ENCODE data around the gene COLQ.

Gene COLQ

DNA sequence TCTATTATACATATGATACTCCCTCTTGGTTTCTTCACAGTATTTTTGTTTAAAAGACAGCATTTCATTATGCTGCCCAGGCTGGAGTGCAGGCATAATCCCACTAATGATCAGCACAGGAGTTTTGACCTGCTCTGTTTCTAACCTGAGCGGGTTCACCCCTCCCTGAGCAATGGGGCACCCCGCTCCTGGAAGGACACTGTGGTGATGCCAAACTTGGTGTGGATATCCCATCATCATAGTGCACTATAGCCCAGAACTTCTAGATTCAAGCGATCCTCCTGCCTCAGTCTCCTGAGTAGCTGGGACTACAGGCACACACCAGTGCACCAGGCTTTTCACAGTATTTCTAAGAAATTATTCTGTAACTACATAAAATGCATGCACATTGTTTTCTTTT is 14.9 kb downstream of the COLQ start:
- ChIA-PET POLR2A (no interaction called here), CTCF (no interaction called here)
- no peak overlapping the region for H3K4me3 ChIP-seq (ENCODE audit: low read depth, low read length)
- no peak for DNase-seq (ENCODE audit: low read depth, low spot score)
- TF ChIP-seq, protein P1, sequence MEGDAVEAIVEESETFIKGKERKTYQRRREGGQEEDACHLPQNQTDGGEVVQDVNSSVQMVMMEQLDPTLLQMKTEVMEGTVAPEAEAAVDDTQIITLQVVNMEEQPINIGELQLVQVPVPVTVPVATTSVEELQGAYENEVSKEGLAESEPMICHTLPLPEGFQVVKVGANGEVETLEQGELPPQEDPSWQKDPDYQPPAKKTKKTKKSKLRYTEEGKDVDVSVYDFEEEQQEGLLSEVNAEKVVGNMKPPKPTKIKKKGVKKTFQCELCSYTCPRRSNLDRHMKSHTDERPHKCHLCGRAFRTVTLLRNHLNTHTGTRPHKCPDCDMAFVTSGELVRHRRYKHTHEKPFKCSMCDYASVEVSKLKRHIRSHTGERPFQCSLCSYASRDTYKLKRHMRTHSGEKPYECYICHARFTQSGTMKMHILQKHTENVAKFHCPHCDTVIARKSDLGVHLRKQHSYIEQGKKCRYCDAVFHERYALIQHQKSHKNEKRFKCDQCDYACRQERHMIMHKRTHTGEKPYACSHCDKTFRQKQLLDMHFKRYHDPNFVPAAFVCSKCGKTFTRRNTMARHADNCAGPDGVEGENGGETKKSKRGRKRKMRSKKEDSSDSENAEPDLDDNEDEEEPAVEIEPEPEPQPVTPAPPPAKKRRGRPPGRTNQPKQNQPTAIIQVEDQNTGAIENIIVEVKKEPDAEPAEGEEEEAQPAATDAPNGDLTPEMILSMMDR (IDR thresholded peaks at IDR 0.05; ENCODE audit: insufficient read depth, low read length, missing control alignments): no peak

DNA sequence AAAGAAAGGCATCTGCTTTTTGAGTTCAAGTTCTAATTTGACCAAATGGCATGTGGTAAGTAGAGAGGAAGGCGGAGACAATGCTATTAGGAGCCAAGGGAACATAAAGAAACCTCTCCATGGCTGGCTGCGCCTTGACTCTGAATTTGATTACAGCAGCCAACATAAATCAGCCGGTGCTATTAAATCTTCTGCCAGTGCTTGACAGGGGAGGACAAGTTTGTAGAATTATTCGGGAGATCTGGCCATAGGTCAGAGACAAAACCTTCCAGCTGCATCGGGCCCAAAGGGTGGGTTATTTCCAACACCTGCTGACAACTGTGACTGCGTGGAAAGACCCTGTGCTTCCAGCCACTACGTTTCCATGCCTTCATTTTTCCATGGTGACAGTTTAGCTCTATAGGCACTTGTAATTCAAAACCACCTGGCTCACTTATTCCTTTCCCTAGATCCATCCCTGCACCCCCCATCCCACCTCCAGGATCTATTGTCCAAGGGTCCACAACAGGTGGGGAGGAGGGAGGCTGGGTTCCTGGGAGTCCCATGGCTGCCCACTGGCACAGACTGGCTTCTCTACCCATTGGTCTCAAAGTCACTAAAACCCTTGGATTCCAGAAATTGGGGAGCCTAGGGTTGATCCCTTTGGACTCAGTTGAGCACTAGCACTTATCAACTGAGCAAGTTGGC is 15.9 kb downstream of the COLQ start:
- TF ChIP-seq, protein P1 (IDR thresholded peaks at IDR 0.05; ENCODE audit: insufficient read depth, low read length, missing control alignments): no peak
- CTCF ChIA-PET: no interaction called here
- DNase-seq (ENCODE audit: low read depth, low spot score): no peak
- no peak overlapping the region for H3K4me3 ChIP-seq (ENCODE audit: low read depth, low read length)
- POLR2A ChIA-PET: no interaction called here

DNA sequence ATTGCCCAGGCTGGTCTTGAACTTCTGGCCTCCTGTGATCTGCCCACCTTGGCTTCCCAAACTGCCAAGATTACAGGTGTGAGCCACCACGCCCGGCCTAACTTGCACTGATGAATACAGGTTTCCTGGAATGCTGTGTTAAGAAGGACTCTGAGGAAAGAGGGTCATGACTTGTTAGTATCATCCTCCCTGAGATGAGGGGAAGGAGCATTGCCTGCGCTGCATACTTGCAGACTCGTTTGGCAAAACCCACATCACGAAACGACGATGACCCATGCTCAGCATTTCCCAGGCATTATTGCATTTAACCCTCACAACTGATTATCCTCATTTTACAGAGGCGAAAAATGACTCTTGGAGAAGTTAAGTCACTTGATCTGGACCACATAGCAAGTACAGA is 18.9 kb downstream of the COLQ start:
- no peak for DNase-seq (ENCODE audit: low read depth, low spot score)
- ChIA-PET POLR2A (no interaction called here), CTCF (no interaction called here)
- no peak overlapping the region for H3K4me3 ChIP-seq (ENCODE audit: low read depth, low read length)
- TF ChIP-seq, protein P1 (IDR thresholded peaks at IDR 0.05; ENCODE audit: insufficient read depth, low read length, missing control alignments): no peak

DNA sequence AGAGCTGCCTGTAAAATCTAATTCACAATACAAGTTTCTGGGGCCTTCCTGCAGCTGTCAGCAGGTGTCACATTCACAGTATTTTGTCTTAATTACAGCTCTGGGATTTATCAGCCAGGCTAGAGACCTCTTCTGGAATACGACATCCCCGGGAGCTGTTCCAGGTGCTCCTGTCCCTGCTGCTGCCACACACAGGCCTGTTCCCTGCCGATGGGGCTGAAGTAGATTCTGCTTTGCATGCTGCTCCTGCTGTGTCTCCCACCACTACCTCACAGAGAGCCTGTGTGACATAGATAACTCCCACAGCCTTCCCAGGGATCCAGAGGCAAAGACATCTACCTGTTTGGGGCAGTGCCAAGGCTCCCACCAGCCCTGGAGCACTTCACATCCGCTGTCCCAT is 20.4 kb downstream of the COLQ start:
- TF ChIP-seq, protein P1 (IDR thresholded peaks at IDR 0.05; ENCODE audit: insufficient read depth, low read length, missing control alignments): no peak
- no peak for DNase-seq (ENCODE audit: low read depth, low spot score)
- POLR2A ChIA-PET: no interaction called here
- CTCF ChIA-PET: interaction anchor here (1.0 to 1.5 kb wide), 2 partner anchors 73 to 301 kb away, joined by 3 read pairs; no protein-coding TSS in a partner anchor
- no peak overlapping the region for H3K4me3 ChIP-seq (ENCODE audit: low read depth, low read length)

DNA sequence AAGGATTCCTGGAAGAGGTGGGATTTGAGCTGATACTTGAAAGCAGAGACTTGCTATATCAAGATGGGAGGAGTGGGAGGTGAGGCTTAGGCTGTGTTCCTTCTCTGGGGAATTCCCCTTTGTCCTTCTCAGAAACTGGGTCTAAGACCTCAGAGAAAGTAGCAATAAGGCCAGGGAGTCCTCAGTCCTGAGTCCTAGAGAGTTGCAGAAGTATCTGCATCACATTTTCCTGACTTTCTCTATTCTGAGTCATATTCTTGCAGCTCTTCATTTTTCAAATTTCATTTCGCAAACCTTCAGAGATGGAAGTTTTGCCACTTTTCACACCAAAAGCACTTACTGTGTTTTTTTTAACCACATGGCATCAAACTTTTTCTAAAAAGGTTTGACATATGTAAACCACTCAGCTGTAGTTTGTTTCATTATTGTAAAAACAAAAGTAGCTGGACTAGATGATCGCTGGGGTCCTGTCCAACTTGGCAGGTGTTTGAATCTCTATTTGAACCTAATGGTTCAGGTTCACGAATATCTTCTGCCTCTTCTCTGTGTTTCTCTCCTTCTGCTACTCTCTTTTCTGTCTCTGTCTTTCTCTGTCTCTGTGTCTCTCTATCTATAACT is 21.3 kb downstream of the COLQ start:
- no peak overlapping the region for H3K4me3 ChIP-seq (ENCODE audit: low read depth, low read length)
- ChIA-PET CTCF (interaction anchor here (1.5 kb wide), 1 partner anchor 74 kb away, joined by 3 read pairs; no protein-coding TSS in a partner anchor), POLR2A (interaction anchor here (0.6 kb wide), 1 partner anchor 21 kb away, joined by 3 read pairs; the partner anchor contains the start of gene COLQ)
- no peak for DNase-seq (ENCODE audit: low read depth, low spot score)
- TF ChIP-seq, protein P1 (IDR thresholded peaks at IDR 0.05; ENCODE audit: insufficient read depth, low read length, missing control alignments): no peak

DNA sequence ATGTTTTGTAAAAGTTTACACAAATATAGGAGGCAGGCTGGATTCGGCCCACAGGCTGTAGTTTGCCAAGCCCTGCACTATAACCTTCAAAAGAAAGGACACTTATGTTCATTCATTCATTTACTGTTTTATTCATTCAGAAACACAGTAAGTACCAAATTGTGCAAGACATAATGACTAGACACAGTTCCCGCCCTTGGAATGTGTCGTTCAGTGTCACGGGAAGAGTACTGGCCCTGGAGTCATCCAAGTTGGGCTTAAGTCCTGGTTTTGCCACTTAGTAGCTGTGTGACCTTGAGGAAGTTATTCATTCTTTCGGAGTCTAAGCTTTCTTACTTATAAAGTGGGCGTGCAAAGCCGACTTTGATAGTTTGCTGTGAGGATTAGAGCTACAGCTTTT is 22.0 kb downstream of the COLQ start:
- CTCF ChIA-PET: interaction anchor here (1.5 kb wide), 1 partner anchor 75 kb away, joined by 3 read pairs; no protein-coding TSS in a partner anchor
- DNase-seq (ENCODE audit: low read depth, low spot score): no peak
- TF ChIP-seq, protein P1 (IDR thresholded peaks at IDR 0.05; ENCODE audit: insufficient read depth, low read length, missing control alignments): no peak
- POLR2A ChIA-PET: interaction anchor here (0.6 kb wide), 1 partner anchor 22 kb away, joined by 3 read pairs; the partner anchor contains the start of gene COLQ
- no peak overlapping the region for H3K4me3 ChIP-seq (ENCODE audit: low read depth, low read length)
